Activated naive CD8-positive, alpha-beta T cell treated with anti-CD3 and anti-CD28 coated beads for 36 hours (primary cell): Measurements from ENCODE around the gene EYA3. TPM values are rescaled to one million over a fixed set of nuclear protein-coding genes. Genes with fewer than 3 reads are reported as not detected.

Experiments
- DNase-seq: peaks from one replicate; pipeline ENCODE4 v3.0.0; 2021
- H3K27ac Mint-ChIP-seq: one replicate; pipeline ENCODE4 v1.8.0; 2022; ENCODE audit warnings: mild to moderate bottlenecking, moderate library complexity, mixed read lengths
- H3K27me3 Mint-ChIP-seq: one replicate; pipeline ENCODE4 v1.8.0; 2022; ENCODE audit warnings: mild to moderate bottlenecking, mixed read lengths
- H3K36me3 Mint-ChIP-seq: one replicate; pipeline ENCODE4 v1.8.0; 2021; ENCODE audit warnings: mild to moderate bottlenecking, mixed read lengths
- H3K4me1 Mint-ChIP-seq: one replicate; pipeline ENCODE4 v1.8.0; 2021; ENCODE audit warnings: mixed read lengths
- H3K4me3 Mint-ChIP-seq: one replicate; pipeline ENCODE4 v1.8.0; 2022; ENCODE audit warnings: mild to moderate bottlenecking, moderate library complexity, mixed read lengths
- H3K9me3 Mint-ChIP-seq: one replicate; pipeline ENCODE4 v1.8.0; 2022; ENCODE audit warnings: mixed read lengths
- total RNA-seq, 2 experiments: library from RNA; stranded (reverse); gene quantifications; one replicate each; pipeline ENCODE4 v1.2.3, GENCODE V29; 2021

Gene EYA3
- total RNA-seq, 2 experiments from 2014 or later: 30.0 to 30.3 TPM

DNA sequence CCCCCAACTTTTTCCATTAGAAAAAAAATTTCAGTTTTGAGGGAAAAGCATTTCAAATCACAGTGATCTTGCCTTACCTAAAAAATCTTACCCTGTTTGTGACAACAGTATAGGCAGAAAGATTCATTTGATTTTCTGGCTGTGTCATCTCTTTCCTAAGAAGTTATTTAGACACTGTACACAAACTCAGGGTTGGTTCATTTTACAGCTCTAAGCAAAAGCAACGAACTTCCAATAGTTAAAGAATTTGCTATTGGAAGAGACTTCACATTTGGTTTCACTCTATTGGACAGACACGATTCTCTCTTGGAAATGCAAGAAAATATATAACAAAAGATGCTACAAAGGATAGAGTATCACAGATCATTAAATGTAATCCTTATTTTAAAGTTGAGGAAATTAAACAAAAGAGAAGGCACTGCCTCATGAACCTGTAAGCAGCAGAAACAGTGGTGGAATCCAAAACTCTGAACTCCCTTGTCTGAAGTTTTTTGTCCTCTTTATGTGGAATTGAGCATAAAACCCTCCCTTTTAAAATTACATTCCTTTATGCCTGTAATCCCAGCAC is 20.8 kb downstream of the EYA3 start:
- no peak overlapping the region for H3K4me3 Mint-ChIP-seq
- peaks cover 30% of the 10 kb centered on the region for H3K36me3 Mint-ChIP-seq
- no peaks in the 10 kb centered on the region for H3K9me3 Mint-ChIP-seq
- no peak for DNase-seq
- no peak overlapping the region for H3K27ac Mint-ChIP-seq
- H3K27me3 Mint-ChIP-seq: no peaks in the 10 kb centered on the region
- peaks cover 45% of the 10 kb centered on the region for H3K4me1 Mint-ChIP-seq

DNA sequence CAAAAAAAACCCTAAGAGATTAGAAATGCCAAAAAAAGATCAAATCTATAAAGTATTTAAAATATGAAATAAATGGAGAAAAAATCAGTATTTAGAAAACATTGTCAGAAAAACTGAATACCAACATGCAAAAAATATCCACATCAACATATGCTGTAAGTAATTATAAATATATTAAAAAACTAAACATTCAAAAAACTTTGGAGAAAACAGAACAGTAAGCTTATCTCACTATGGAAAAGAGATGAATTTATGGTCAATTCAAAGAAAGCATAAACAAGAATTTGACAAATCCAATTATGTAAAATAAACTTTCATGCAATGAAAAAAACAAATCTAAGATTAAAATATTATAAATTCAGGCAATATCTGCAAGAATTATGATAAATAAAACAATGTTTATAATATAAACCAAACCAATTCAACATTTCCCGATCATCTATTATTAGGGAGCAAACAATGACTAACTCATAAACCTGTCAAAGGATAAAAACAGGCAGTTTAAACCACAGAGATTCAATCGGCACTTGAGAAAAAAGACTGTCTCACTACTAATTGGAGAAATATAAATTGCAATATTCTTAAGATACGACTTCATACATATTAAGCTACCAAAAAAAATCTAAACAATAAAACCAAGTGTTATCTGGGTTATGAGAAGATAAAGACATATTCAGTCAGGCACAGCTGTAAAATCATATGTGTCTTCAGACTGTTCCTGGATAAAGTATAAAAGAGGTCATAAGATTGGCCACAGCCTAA is 21.8 kb downstream of the EYA3 start:
- Mint-ChIP-seq H3K4me1 (peaks cover 42% of the 10 kb centered on the region), H3K27me3 (no peaks in the 10 kb centered on the region), H3K36me3 (peaks cover 33% of the 10 kb centered on the region), H3K27ac (no peak overlapping the region), H3K9me3 (no peaks in the 10 kb centered on the region), H3K4me3 (no peak overlapping the region)
- DNase-seq: no peak

DNA sequence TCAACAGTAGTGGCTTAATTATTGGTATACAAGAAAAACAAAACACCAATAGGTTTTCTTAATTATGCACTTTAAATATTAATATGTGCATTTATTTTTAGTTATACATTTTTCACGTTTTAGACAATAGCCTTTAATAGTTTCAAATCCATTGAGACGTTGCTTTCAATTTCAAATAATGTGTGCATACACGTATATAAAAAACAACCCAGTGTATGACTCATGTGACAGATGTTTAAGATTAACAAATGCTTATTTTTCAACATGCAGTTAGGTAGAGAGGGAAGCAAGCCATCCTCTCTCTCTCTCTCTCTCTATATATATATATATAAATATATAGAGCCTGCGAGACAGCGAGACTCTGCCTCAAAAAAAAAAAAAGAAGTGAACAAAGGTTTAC is 24.3 kb downstream of the EYA3 start:
- Mint-ChIP-seq H3K36me3 (peaks cover 28% of the 10 kb centered on the region), H3K27me3 (no peaks in the 10 kb centered on the region), H3K27ac (no peak overlapping the region), H3K9me3 (peaks cover 4% of the 10 kb centered on the region), H3K4me3 (no peak overlapping the region), H3K4me1 (peaks cover 47% of the 10 kb centered on the region)
- no peak for DNase-seq

DNA sequence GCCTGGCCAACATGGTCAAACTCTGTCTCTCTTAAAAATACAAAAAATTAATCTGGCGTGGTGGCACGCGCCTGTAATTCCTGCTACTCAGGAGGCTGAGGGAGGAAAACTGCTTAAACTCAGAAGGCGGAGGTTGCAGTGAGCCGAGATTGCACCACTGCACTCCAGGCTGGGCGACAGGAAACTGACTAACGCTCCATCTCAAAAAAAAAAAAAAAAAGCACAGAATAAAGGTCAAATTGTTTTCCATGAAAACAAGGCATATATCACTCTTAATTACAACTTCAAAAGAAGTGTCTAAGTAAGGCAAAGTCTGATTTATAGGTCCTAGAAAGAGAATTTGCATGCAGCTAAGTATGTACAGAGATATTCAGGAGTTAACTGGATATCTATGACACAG is 25.6 kb downstream of the EYA3 start:
- peak; percentile 38 for DNase-seq
- Mint-ChIP-seq H3K27ac (peak overlapping the region; percentile 84), H3K9me3 (peaks cover 4% of the 10 kb centered on the region), H3K36me3 (peaks cover 28% of the 10 kb centered on the region), H3K4me3 (no peak overlapping the region), H3K27me3 (no peaks in the 10 kb centered on the region), H3K4me1 (peaks cover 60% of the 10 kb centered on the region)

DNA sequence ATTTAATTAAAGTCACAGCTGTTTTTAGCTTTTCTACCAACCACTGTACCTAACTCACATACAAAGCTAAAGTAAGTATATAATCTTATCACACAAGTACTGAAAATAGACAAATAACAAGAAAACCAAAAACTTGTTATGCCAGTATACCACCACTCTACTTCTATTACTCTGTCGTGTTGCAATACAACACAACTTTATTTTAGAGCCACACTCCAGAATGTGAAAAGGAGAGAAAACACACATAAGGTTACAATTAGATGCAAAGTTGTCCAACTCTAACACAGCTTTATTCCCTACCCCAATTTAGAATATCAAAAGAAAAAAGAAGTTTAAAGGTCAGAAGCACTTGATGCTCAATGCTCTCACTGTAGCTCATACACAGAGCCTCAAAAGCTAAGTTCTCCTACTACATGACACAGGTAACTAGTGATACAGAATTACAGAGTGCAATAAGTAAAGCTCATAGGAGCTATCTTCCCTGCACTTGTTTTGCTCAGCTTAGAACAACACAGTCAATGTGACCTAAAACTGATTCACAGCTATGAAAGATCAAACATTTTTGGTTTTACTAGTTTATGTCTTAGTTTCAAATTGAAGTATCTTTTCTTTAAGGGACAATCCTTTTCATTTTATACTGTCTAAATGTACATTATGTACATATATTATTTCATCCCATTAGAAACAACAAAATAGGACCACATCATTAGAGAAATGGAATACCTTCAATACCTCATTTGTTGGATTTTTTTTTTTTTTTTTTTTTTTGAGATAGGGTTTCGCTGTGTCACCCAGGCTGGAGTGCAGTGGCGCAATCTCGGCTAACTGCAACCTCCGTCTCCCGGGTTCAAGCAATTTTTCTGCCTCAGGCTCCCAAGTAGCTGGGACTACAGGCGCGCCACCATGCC is 29.2 kb downstream of the EYA3 start:
- H3K27ac Mint-ChIP-seq: peak overlapping the region; percentile 66
- no peak overlapping the region for H3K4me3 Mint-ChIP-seq
- no peaks in the 10 kb centered on the region for H3K27me3 Mint-ChIP-seq
- H3K4me1 Mint-ChIP-seq: peaks cover 67% of the 10 kb centered on the region
- peaks cover 42% of the 10 kb centered on the region for H3K36me3 Mint-ChIP-seq
- DNase-seq: no peak
- peaks cover 4% of the 10 kb centered on the region for H3K9me3 Mint-ChIP-seq

DNA sequence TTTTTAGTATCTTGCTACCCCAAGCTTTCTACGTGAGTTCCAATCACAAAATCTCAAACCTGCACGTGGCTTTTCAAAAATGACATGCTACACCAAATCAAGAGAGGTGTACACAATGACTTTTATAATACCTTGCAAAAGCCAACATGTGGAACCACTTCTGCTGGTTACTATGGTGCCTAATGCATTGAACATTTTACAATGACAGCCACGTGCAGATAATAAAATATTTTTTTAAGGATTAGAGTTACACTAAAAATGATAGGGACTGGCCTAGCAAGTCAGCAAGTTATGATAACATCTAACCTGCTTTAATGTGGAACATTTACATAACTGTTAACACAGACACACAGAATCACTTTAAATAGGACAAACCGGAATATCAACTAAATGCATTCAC is 30.2 kb downstream of the EYA3 start:
- Mint-ChIP-seq H3K9me3 (peaks cover 4% of the 10 kb centered on the region), H3K27me3 (no peaks in the 10 kb centered on the region), H3K27ac (no peak overlapping the region), H3K4me1 (peaks cover 63% of the 10 kb centered on the region), H3K4me3 (no peak overlapping the region), H3K36me3 (peaks cover 39% of the 10 kb centered on the region)
- DNase-seq: no peak

DNA sequence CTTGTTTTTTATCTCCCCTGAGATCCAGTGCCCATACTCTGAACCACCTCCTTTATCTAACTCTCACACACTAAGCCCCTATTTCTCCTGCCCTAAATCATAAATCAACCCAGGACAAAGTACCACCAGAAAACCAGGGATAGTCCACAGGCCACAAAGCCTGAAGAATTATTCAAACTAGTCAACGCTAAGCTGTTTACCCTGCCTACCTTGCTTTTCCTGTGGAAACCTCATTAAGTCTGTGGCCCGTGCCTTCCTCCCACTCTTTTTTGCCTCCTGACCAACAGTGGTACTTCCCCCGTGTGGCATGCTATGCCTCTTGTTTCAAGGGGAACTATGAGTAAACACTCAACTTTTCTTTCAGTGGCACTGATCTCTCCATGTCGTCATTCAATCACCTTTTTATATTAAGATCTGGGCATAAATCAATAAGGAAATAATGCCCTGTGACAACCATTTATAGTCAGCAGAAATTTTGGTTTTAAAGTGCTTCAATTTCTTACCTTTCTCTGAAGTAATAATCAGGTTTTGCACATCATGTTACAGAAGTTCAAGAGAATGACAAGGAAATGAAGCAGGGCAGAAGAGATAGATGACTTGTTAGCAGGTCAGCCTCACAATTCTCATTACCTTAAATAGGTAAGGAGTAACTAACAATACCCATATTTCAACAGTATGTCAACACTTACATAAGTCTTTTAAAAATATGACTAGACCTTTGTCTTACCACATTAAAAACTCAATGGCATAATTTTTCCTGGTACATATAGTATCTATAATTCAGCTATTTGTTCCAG is 32.1 kb downstream of the EYA3 start:
- Mint-ChIP-seq H3K27ac (peak overlapping the region; percentile 92), H3K9me3 (peaks cover 4% of the 10 kb centered on the region), H3K4me3 (peak overlapping the region; percentile 43), H3K36me3 (peaks cover 33% of the 10 kb centered on the region), H3K27me3 (no peaks in the 10 kb centered on the region), H3K4me1 (peaks cover 54% of the 10 kb centered on the region)
- DNase-seq: peak; percentile 73

DNA sequence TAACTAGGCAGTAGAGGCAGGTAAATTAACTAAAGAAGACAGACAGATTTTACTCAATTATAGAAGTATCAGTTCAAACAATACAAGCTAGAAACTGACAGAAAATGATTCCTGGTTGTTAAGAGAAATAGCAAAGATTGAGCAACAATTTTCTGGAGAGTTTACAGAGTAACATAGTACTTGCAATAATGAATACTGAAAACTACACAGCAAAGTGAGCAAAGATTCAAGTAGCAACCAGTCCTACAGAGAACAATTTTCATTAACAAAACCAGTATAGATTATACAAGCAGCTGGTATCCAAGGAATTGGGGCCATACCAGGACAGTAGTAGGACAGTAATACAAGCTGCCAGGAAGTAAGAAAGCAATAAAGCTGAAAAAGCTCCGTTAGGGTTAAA is 37.6 kb downstream of the EYA3 start:
- Mint-ChIP-seq H3K9me3 (no peaks in the 10 kb centered on the region), H3K4me1 (peaks cover 21% of the 10 kb centered on the region), H3K4me3 (no peak overlapping the region), H3K27ac (no peak overlapping the region), H3K27me3 (no peaks in the 10 kb centered on the region), H3K36me3 (peaks cover 27% of the 10 kb centered on the region)
- DNase-seq: no peak

DNA sequence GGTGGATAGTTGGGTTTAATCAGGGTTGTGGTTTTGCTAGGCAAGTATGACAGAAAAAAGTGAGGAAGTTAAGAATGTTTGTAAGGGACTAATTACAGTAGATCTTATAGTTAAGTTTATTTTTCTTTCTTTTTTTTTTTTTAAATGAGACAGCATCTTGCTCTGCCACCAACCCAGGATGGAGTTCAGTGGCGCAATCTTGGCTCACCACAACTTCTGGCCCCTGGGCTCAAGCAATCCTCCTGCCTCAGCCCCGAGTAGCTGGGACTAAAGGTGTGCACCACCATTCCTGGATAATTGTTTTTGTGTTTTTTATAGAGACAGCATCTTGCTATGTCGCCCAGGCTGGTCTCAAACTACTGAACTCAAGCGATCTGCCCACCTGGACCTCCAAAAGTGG is 41.7 kb downstream of the EYA3 start:
- H3K4me3 Mint-ChIP-seq: no peak overlapping the region
- no peaks in the 10 kb centered on the region for H3K27me3 Mint-ChIP-seq
- peaks cover 11% of the 10 kb centered on the region for H3K36me3 Mint-ChIP-seq
- peaks cover 8% of the 10 kb centered on the region for H3K4me1 Mint-ChIP-seq
- DNase-seq: no peak
- H3K9me3 Mint-ChIP-seq: no peaks in the 10 kb centered on the region
- H3K27ac Mint-ChIP-seq: no peak overlapping the region

DNA sequence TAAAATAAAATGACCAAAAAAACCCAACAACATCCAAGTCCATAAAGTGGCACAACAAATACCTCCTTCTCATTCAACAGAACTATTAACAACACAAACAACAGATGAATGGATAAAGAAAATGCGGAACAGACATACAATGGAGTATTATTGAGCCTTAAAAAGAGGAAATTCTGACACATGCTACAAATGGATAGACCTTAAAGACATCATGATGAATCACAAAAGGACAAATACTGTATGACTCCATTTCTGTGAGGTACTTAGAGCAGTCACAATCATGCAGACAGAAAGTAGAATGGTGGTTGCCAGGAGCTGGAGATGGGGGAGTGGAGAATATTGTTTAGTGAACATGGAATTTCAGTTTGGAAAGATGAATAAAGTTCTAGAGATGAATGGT is 42.6 kb downstream of the EYA3 start:
- Mint-ChIP-seq H3K36me3 (peaks cover 8% of the 10 kb centered on the region), H3K4me3 (no peak overlapping the region), H3K9me3 (no peaks in the 10 kb centered on the region), H3K27ac (no peak overlapping the region), H3K4me1 (peaks cover 8% of the 10 kb centered on the region), H3K27me3 (no peaks in the 10 kb centered on the region)
- no peak for DNase-seq

DNA sequence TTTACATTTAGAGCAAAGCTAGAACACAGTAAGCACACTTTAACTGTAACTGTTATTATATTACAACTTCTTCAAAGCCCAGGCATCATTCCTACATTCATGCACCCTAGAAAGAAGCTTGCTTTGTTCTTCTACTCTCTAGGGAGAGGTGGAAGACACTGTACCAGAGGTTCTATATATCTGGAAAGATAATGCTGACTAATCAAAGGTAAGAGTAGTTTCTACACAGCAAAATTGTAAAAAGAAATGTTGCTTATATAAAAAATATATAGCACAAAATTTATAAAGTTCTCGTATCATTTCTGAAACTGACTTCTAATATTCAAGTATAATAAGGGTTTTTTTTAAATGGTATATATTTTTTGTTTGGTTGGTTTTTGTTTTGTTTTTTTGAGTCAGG is 44.0 kb downstream of the EYA3 start:
- Mint-ChIP-seq H3K27me3 (no peaks in the 10 kb centered on the region), H3K9me3 (no peaks in the 10 kb centered on the region), H3K36me3 (peaks cover 14% of the 10 kb centered on the region), H3K4me3 (no peak overlapping the region), H3K27ac (no peak overlapping the region), H3K4me1 (peaks cover 6% of the 10 kb centered on the region)
- no peak for DNase-seq

DNA sequence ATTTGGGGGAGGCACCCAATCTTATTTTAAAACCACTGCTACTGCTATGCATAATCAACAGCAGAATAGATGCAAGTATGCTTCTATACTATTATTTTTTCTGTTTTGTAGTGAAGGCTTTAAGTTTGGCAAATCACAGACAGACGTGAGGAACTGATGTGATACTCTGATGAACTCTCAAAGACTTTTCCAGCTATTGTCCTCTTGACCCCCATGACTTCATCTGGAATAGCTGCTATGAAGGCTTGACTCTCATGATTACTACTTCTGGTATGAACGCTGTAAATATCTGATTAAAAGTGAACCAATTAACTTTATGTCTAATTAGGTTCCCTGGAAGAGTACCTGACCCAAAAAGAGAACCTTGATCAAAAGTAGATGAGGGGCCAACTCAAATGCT is 49.1 kb downstream of the EYA3 start:
- H3K27me3 Mint-ChIP-seq: no peaks in the 10 kb centered on the region
- H3K9me3 Mint-ChIP-seq: no peaks in the 10 kb centered on the region
- peaks cover 18% of the 10 kb centered on the region for H3K36me3 Mint-ChIP-seq
- H3K27ac Mint-ChIP-seq: no peak overlapping the region
- no peak overlapping the region for H3K4me3 Mint-ChIP-seq
- peaks cover 4% of the 10 kb centered on the region for H3K4me1 Mint-ChIP-seq
- no peak for DNase-seq

DNA sequence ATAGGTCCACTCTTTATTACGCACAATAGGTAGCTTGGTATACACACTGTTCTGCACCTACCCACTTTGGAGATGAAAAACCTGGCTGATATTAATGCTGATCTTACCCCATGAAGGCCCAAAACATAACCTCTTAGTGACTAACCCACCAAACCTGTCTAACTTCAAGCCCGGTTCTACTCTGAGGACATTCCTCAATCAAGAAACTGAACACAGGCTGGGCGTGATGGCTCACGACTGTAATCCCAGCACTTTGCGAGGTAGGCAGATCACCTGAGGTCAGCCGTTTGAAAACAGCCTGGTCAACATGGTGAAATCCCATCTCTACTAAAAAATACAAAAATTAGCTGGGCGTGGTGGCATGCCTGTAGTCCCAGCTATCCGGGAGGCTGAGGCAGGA is 50.5 kb downstream of the EYA3 start:
- Mint-ChIP-seq H3K27ac (no peak overlapping the region), H3K4me3 (no peak overlapping the region), H3K27me3 (no peaks in the 10 kb centered on the region), H3K36me3 (peaks cover 18% of the 10 kb centered on the region), H3K4me1 (peaks cover 4% of the 10 kb centered on the region), H3K9me3 (no peaks in the 10 kb centered on the region)
- DNase-seq: no peak

DNA sequence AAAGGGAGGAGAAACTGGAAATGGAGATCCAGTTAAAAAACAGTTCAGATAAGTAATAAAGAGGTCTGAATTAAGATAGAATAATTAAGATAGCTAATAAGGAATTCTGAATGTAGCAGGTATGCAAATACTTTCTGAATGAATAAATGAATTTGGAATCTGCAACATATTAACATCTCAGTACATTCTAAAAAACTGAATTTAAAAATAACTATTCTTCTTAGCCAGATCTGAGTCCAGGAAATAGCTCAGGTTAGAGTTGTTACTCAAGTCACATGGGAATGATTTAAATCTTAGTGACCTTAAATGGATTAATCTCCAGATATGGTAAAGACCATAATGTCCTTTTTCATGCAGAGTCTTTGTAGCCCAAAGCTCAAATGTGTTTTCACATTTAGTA is 51.2 kb downstream of the EYA3 start:
- H3K4me1 Mint-ChIP-seq: peaks cover 4% of the 10 kb centered on the region
- no peaks in the 10 kb centered on the region for H3K9me3 Mint-ChIP-seq
- H3K4me3 Mint-ChIP-seq: no peak overlapping the region
- H3K27ac Mint-ChIP-seq: no peak overlapping the region
- H3K36me3 Mint-ChIP-seq: peaks cover 18% of the 10 kb centered on the region
- no peak for DNase-seq
- no peaks in the 10 kb centered on the region for H3K27me3 Mint-ChIP-seq

DNA sequence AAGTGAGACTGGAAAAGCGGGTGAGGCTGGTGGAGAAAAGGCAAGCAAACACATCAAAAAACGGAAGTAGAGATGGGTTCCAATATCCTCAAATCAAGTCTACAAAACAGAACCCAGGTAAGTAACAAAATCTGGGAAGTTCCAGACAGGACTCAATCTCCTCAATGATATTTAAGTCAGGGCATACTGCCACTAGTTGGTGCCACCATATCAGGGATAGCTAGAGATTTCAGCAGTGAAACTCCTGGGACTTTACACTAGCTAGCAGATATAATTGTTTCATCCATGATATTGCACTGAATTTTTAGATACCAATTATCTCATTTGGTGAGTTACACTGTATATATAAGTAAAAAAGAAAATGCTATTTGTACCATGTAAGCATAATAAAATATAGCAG is 52.0 kb downstream of the EYA3 start:
- DNase-seq: no peak
- Mint-ChIP-seq H3K4me1 (peaks cover 4% of the 10 kb centered on the region), H3K9me3 (no peaks in the 10 kb centered on the region), H3K4me3 (no peak overlapping the region), H3K36me3 (peaks cover 18% of the 10 kb centered on the region), H3K27me3 (no peaks in the 10 kb centered on the region), H3K27ac (no peak overlapping the region)
